Stimulated activated naive CD4-positive, alpha-beta T cell (primary cell): ENCODE data around the gene PRKAR1B.

ENCODE experiments used
- DNase-seq, 6 experiments: peaks; one replicate each; lab custom pipeline; 2025; lab: John Stamatoyannopoulos, UW

The PRKAR1B gene

GRCh38 chr7:509426-510130 is 217.5 kb downstream of the PRKAR1B start:
- DNase-seq, result no peak

- no peak for DNase-seq
These were observed 218.5 kb downstream of the PRKAR1B start for GRCh38 chr7:508461-509170.

DNA sequence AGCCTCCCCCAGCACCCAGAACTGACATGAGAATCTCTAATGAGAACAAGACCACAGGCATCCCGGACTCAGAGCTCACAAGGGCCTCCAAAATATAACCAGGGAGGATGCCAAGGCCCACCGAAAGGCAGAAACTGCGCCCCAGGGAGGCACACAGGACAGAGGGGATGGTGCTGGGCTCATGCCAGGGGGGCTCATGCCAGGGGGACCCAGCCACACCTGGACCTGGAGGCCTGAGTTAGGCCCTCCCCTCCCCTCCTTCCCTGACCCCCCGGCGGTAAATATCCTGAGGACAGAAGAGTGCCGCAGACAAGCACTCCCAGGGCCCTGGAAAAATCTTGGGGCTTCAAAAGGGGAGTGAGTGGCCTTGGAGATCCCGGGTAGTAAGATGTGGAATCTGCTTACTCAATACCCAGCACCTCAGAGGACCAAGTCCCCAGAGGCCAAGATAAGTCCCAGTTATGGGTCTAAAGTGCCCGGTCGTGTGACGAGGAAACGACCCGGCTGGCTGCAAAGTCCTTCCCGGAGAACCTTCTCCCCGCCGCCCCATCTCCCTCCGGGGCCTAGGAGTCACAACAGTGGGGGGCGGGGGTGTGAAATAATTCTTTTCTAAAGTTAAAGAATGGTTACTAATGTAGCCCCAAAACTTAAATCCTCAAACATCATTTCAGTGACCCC is 219.3 kb downstream of the PRKAR1B start:
- no peak for DNase-seq

GRCh38 chr7:506921-507622 is 220.0 kb downstream of the PRKAR1B start:
- DNase-seq, result no peak

DNA sequence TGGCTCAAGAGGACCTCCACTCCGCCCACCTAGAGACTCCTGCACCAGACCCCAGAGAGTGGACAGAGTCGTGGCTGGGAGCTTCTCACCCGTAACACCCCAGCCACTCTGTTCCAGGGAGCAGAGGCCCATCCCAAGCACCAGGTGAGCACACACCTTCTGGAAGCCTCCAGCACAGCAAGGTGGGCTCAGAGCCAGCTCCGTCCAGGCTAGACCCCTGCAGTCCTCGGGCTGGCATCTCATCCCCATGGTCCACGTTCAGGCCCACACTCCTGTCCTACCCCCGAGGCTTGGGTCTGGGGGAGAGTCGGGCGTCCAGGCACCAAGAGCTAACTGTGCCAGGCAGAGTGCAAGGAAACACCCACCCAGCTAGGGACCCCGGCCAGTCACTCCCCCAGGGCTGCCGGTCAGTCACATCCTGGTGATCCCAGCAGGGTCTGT is 220.7 kb downstream of the PRKAR1B start:
- no peak for DNase-seq

GRCh38 chr7:505171-505570 is 221.9 kb downstream of the PRKAR1B start:
- no peak for DNase-seq

- no peak for DNase-seq
These were observed 222.6 kb downstream of the PRKAR1B start for GRCh38 chr7:504221-505111.

DNA sequence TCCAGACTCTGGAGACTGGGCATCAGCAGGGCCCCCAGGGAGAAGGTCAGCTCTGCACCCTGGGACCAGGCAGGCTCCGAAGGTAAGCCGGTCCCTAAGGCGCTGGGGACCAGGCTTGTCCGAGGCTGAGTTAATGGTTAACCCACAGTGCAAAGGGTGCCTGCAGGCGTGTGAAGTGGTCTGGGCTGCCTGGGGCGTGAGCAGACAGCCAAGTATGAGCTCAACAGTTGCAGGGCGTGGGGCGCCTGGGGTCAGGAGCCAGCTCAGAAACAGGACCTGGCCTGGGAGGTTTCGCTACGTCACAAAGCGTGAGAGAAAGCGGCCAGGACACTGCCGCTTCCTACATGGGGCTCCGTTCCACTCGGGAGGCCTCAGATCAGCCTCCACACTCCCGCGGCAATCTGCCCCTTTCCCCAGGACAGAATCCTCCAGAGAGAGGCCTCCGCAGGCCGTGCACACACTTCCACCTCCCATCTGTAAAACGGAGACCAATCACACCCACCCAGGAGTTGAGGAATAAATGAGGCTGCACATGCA is 223.4 kb downstream of the PRKAR1B start:
- DNase-seq, result no peak

DNA sequence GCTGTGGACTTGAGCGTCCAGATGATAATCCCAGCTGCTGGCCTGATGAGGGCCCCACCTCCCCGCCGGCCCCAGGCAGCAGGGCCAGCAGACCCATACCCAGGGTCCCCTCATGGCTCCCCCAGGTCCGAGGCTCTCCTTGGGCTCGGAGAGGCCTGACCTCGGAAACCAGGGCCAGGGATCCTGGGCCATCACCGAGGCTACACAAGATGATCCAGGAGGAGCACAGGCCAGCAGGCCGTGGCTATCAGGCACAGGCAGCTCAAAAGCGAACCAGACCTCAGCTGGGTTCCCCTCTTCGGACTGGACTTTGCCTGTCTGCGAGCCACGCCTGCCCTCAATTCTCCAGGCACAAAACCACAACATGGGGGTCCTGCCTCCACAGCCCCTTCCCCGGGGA is 224.8 kb downstream of the PRKAR1B start:
- no peak for DNase-seq

- DNase-seq, result no peak
These were observed 225.6 kb downstream of the PRKAR1B start for GRCh38 chr7:501526-501925.

DNA sequence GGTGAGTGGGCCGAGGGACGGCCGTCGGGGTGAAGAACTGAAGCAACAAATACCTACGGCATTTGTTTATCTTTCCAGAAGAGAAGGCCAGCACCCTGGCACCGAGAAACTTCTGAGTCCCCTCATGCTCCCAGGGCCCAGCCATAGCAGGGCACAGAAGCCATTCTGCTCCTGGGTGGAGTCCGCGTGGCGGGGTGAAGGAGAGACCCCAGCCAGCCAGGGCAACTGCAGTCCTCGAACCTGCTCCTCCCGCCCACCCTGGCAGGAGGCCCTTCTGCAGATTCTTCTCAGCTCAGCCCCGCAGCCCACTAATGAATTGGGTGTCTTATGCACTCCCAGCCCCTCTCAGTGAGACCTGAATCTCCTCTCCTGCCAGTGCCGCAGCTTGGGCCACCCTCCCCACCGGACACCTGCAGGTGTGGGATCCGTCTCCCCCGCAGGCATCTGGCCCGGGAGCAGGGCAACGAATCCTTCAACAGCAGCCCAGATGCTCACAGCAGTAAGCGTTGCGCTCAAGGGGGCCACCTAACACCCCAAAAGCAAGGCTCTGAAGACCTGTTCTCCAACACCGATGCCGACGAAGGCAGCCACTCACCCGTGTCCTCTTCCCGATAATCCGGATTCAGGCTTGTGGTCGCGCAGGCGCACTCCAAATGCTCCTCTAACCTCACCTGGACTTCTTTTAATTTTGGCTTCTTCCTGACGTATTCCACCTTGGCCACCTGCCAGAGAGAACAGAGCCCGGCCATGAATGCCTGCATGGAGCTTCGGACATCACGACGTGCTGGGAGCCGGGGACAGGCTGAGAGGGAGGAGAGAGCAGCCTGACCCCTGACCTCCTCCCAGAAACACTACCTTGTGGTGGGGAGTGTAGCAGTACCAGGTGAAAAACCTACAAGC is 226.3 kb downstream of the PRKAR1B start:
- DNase-seq, result no peak

DNA sequence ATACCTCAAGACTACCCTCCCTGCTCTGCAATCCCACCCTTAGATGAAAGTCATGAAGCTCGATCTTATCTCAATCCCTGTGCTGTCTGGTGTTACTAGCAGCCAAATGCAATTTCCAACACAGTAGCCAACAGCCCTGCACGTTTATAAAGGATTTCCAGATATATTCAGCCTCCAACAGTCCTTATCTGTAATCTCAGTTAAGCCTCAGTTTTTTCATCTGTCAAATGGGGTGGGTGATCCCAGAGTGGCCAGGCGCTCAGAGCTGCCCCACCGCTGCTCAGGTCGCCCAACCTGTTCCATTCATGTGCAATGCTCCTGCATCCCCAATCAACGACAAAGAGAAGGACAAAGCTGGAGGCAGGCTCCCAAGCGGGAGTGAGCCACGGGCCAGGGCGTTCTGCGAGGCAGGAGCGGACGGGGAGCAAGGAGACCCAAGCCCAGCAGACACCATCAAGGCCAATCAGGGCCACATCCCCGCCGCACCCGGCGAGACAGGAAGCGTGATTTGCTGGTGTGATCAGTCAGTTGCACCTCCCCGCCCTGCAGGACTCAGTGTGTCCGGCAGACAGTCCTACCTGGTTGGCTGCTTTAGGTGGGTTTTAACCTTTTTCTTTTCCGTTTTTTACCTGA is 227.1 kb downstream of the PRKAR1B start:
- DNase-seq, result no peak
